GM18511 (cell line): Measurements from ENCODE around the gene SMC3.

Source experiments
- ATAC-seq: cut with Tn5 transposase; IDR thresholded peaks from one replicate; pipeline ENCODE4 v1.9.1; 2021; ENCODE audit warnings: mild to moderate bottlenecking, moderate library complexity; ENCODE audit not compliant: unreplicated experiment

Gene SMC3

GRCh38 chr10:110643653-110644597, 76.4 kb downstream of the SMC3 start, which contains the start of gene RBM20:
Gene RBM20, plus strand, starts transcription at chr10:110644336. Its CDS starts 119 bp downstream, at chr10:110644455.
- ATAC-seq = peak; percentile 51

GRCh38 chr10:110644598-110645462, 77.3 kb downstream of the SMC3 start:
- ATAC-seq = no peak

DNA sequence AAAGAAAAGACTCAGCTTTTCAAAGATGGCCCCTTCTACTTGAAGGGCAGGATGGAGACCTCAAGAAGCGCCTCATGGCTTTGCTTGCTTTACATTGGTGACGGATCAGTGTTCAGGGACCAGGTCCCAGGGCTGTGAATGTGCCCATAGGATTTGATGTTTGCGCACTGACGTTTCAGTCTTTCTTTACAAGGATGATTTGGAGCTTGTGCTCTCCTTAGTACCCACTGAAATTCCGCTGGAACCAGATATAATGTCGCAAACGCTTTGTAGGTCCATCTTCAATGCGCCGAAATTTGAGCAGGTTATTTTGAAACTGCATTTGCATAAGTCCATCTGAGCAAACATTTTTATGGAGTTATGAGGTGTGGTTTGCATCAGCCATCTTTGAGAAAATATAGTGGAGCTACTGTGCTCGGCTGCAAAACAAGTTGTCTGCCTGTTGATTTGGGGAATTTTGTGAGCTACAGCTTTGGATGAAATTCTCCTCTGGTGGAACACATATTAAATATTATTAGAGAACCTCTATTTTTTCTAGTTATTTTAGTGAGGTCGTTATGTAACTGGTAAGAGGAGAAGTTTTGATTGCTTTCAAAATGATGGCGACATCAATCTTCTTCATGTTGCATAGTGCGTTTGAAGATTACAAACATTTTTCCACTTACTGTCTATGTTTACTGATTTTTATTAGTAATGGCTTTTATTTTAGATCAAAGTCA, 79.1 kb downstream of the SMC3 start:
- ATAC-seq = no peak

GRCh38 chr10:110647136-110647430, 79.6 kb downstream of the SMC3 start:
- ATAC-seq = no peak

DNA sequence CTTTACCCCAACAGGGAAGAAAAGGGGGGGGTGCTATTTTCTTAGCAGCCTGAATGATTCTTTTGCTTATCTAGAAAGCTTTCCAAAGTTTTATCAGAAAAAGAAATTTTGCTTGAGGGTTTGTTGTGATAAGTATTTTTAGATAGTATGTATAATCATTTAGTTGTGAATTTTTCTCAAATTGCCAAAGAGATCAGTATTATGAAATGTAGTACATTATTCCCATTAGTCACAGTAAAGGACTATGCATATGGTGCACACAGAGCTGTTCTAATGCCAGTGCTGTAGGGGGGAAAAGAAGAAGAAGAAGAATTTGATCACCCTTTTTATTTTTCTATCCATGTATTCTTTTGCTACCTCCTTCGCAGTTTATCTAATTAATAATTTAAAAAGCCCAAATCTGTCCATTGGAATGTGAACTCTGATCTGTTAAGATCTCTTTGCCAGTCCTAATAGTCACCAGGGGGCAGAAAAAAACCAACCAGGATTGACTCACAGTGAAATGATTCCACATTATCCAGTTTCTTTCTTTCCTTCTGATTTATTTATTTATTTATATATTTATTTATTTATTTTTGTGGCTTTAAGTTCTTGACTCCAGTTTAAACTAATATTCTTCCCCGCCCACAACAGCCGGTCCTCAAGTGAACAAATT, 81.3 kb downstream of the SMC3 start:
- no peak for ATAC-seq

DNA sequence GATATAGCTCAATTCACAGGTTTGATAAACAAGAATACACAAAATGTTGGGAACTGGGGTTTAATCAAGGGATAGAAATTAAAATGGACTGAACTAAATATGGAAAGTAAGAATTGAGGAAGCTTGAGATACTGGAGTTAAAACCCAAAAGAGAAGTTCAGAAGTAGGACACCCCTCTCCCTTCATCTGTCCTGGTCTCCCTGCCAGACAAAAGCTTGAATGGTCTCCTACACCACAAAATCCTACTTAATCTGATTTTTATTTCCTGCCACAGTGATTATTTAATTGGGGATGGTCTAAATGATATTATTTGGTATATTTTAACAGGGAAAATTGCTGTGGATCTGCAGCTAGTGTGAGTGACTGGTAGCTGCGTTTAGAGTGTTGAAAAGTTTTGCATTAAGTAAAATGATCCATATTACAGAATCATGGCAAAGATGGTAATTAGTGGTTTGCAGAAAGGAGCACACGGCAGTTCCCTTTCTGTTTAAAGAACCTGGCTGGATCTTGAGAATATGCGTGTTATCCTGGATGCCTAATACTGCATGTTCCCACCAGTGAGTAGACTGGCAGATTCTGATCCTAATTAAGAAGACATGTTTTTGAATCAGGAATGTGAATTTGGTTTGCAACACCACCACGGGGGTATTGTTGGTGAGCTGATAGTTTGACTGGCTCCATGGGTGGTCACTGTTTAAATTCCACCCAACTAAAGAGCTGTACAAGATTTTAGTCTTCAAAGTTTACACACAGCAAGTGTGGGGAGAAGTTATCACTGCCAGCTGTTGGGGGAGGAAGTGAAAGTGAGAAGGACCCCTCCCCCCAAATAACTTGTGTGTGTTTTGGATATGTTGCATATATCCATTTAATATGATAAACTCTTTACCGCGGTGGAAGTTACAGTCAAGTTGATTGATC, 82.1 kb downstream of the SMC3 start:
- ATAC-seq = no peak

DNA sequence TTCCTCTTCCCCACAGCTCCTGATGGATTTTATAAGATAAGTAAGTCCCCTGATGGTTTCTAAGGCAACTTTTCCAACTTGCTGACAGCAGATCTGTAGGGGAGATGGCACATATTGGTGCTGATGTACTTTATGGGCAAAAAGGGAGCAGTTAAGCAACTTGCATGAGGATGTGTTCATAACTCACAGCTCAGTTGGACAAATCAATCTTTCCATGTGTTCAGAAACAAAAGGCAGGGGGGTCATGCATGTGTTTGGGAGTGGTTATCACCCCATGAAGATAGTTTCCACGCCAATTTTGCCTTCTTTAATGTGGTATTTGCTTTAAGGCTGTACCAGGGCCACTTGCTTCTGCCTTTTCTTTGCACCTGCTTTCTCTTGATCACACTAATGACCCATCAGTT, 82.8 kb downstream of the SMC3 start:
- ATAC-seq = no peak

DNA sequence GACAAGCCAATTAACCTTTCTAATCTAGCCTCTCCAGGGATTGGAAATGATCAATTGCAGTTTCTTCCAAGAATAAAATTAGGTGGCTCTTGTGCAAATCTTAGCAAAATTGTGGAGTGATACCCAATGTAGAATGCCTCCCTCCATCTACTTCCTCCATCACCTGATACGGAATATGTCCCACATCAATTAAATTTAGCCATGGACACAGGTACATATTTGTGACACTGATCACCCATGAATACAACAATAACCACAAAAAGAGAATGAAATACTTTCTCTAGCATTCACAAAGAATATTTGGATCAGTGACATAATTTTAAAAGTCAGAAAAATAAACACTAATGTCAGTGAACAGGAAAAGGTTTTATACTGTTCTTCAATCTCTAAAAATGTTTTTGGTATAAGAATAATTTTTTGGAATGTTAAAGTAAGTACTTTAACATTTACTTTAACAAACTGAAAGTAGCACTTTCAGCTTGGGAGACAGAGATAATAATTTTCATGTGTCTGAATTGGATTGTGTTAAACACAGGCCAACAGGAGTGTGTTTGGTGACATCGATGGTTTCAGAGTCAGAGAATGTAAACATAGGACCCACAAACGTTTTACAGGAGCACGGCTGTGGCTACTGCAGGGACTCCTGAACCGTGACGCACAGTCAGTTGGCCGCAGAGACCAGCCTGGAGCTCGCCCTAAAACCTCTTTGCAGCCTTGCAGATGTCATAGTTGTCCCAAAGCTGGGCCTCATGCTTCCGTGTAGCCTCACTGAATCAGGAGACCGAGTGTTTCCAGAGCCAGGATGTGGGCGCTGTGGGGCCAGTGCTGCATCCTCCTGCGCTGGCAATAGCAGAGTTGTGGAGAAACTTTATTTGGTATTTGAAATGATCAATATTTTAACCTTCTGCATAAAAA, 83.8 kb downstream of the SMC3 start:
- peak; percentile 94 for ATAC-seq

GRCh38 chr10:110652475-110653118, 85.1 kb downstream of the SMC3 start:
- ATAC-seq = no peak
